GM12891 (cell line): ENCODE measurements around the gene THSD4.

Experiments used
- PAX5 ChIP-seq: IDR thresholded peaks from 2 replicates; pipeline ENCODE4 v1.6.1; 2011; ENCODE audit warnings: low read length, moderate library complexity, mild to moderate bottlenecking; ENCODE audit not compliant: insufficient read depth, severe bottlenecking
- POLR2A ChIP-seq: IDR thresholded peaks from 2 replicates; pipeline ENCODE4 v1.6.1; 2011; ENCODE audit warnings: low read depth, low read length, control low read depth
- POLR2AphosphoS5 ChIP-seq: IDR thresholded peaks from 2 replicates; pipeline ENCODE4 v1.6.1; 2011; ENCODE audit warnings: low read depth, low read length, control low read depth
- TAF1 ChIP-seq: IDR thresholded peaks from 2 replicates; pipeline ENCODE4 v1.6.1; 2011; ENCODE audit warnings: low read depth, low read length, control low read depth

- TF ChIP-seq POLR2AphosphoS5 (no peak), TAF1 (no peak), POLR2A (no peak), PAX5 (no peak)
Observed at GRCh38 chr15:71374607-71375352, 259.5 kb downstream of the THSD4 start.
